Measurements from ENCODE around the gene TMEM221. TPM values are rescaled to one million over a fixed set of nuclear protein-coding genes. Genes with fewer than 3 reads are reported as not detected.

The TMEM221 gene
- total and polyA plus RNA-seq, 9 of the 15 experiments (the other 6 are each of a cell fraction or from before 2014, with no cell fraction given), result 0.06 to 0.35 TPM; not detected in 7

DNA sequence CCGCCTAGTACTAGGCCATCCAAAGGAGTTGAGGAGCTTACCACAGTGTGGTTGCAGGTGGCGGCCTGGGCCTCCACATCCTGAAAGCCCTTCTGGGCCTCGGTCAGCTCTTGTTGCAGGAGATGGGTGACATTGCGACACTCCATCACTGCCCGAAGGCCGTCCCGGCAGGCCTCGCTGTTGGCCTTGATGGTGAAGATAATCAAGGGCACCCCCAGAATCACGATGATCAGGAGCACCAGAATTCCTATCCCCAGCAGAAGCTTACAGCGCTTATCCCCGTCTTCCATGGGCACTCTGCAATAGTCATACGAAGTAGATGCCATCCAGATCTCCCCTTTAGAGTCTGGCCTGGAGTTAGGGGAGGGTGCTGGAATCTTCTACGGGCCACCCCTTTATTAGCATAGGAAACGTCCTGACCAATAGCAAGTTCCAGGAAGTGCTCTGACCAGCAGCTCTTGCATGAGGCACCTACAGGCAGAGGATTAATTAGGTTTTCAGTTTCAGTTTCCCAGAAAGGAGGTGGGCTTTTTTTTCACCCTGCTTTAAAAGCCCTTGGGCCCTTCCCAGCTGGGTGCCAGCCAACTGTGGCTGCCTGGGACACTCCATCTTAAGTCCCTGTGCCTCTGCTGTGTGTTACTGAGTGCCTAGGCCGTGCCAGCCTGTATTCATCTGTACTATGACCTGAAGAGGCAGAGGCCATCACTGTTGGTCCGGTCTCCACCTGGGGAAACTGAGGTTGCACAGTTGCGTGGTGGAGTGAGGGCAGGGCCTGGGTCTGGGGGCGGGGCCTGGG, 43.0 kb downstream of the TMEM221 start, which contains the start of gene BST2 (continued):
- TF ChIP-seq, protein P1, sequence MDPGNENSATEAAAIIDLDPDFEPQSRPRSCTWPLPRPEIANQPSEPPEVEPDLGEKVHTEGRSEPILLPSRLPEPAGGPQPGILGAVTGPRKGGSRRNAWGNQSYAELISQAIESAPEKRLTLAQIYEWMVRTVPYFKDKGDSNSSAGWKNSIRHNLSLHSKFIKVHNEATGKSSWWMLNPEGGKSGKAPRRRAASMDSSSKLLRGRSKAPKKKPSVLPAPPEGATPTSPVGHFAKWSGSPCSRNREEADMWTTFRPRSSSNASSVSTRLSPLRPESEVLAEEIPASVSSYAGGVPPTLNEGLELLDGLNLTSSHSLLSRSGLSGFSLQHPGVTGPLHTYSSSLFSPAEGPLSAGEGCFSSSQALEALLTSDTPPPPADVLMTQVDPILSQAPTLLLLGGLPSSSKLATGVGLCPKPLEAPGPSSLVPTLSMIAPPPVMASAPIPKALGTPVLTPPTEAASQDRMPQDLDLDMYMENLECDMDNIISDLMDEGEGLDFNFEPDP (CRISPR knock-in tag; IDR thresholded peaks at IDR 0.05), result no peak
- no peak for TF ChIP-seq ZNF253 (CRISPR knock-in tag; conservative IDR thresholded peaks at IDR 0.05)
- peak; percentile 78; the same call in 1 of the 2 replicates for TF ChIP-seq MTA3 (IDR thresholded peaks at IDR 0.05; ENCODE audit: borderline replicate concordance)
- TF ChIP-seq E2F4 (CRISPR knock-in tag; IDR thresholded peaks at IDR 0.05; ENCODE audit: low read depth), result no peak
- TF ChIP-seq HMG20B (CRISPR knock-in tag; IDR thresholded peaks at IDR 0.05), result no peak
- TF ChIP-seq ZBTB1 (CRISPR knock-in tag; IDR thresholded peaks at IDR 0.05; ENCODE audit: borderline replicate concordance, low read depth), result no peak
- TF ChIP-seq ZNF263 (CRISPR knock-in tag; IDR thresholded peaks at IDR 0.05; ENCODE audit: borderline replicate concordance), result peak; percentile 53
- TF ChIP-seq NR3C1 (CRISPR knock-in tag; IDR thresholded peaks at IDR 0.05), result no peak
- TF ChIP-seq NELFE (IDR thresholded peaks at IDR 0.05; ENCODE audit: insufficient read depth, insufficient read length), result no peak
- TF ChIP-seq ARHGAP35 (IDR thresholded peaks at IDR 0.05; ENCODE audit: partially characterized antibody), result no peak
- TF ChIP-seq TARDBP (IDR thresholded peaks at IDR 0.05), result no peak
- TF ChIP-seq ZNF316 (IDR thresholded peaks at IDR 0.05), result no peak
- TF ChIP-seq KAT7 (CRISPR knock-in tag; IDR thresholded peaks at IDR 0.05; ENCODE audit: borderline replicate concordance), result no peak
- no peak for TF ChIP-seq MCM5 (IDR thresholded peaks at IDR 0.05; ENCODE audit: low read depth)
- TF ChIP-seq SRSF7 (optimal IDR thresholded peaks at IDR 0.05; ENCODE audit: low read depth, low read length), result no peak
- TF ChIP-seq KAT8 (IDR thresholded peaks at IDR 0.05; ENCODE audit: low read depth), result no peak
- TF ChIP-seq CBX8 (IDR thresholded peaks at IDR 0.05; ENCODE audit: borderline replicate concordance, extremely low read depth, low read depth, low read length, poor library complexity, severe bottlenecking), result no peak
- TF ChIP-seq ZNF518B (CRISPR knock-in tag; IDR thresholded peaks at IDR 0.05), result no peak
- TF ChIP-seq, protein P2, sequence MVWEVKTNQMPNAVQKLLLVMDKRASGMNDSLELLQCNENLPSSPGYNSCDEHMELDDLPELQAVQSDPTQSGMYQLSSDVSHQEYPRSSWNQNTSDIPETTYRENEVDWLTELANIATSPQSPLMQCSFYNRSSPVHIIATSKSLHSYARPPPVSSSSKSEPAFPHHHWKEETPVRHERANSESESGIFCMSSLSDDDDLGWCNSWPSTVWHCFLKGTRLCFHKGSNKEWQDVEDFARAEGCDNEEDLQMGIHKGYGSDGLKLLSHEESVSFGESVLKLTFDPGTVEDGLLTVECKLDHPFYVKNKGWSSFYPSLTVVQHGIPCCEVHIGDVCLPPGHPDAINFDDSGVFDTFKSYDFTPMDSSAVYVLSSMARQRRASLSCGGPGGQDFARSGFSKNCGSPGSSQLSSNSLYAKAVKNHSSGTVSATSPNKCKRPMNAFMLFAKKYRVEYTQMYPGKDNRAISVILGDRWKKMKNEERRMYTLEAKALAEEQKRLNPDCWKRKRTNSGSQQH (CRISPR knock-in tag; IDR thresholded peaks at IDR 0.05), result no peak

Data from K562 (cell line).